ENCODE data around the gene EFEMP2. TPM values are rescaled to one million over a fixed set of nuclear protein-coding genes. Genes with fewer than 3 reads are reported as not detected.
"Not testable (repeated sequence)": the region's sequence is repeated elsewhere in the genome, so short reads cannot be mapped to it uniquely, and the experiment has no call there.

Gene EFEMP2
- total and polyA plus RNA-seq, 4 experiments from 2014 or later: 0.40 to 8.3 (median 3.3) TPM

- H3K27me3 Mint-ChIP-seq: no peaks in the 10 kb centered on the region
- Histone ChIP-seq H3K27me3 (ENCODE audit: insufficient read depth, low read length) (no peaks in the 10 kb centered on the region), H3K36me3 (ENCODE audit: insufficient read depth, low read length) (no peaks in the 10 kb centered on the region), H3K4me1 (ENCODE audit: insufficient read depth, low read length) (peaks cover 20% of the 10 kb centered on the region), H3K4me3 (ENCODE audit: low read length in 2 of 2) (peak overlapping the region; percentile 31 to 67), H3K27ac (ENCODE audit: low read depth, low read length) (no peak overlapping the region), H3K9me3 (ENCODE audit: control insufficient read depth in 1 of 2, low read length in 2 of 2) (no peaks in the 10 kb centered on the region)
- CTCF ChIA-PET (ENCODE audit: partially characterized antibody): interaction anchor here (0.7 to 3.8 kb wide), 10 partner anchors 16 to 234 kb away, joined by 3 to 18 read pairs (median 10); partner anchors contain the start of genes CCDC85B, FIBP, KAT5 and MUS81
- intact Hi-C loops (cut with micrococcal nuclease): no loop called here
- no peak overlapping the region for H3K27ac Mint-ChIP-seq
- H3K4me3 Mint-ChIP-seq: no peak overlapping the region
- POLR2A ChIA-PET (ENCODE audit: partially characterized antibody): interaction anchor here (1.0 to 3.9 kb wide), 11 partner anchors 14 to 181 kb away, joined by 3 to 72 read pairs (median 9); partner anchors contain the start of genes C11orf68, CCDC85B, CFL1 and FIBP
- no peak for DNase-seq
- H3K36me3 Mint-ChIP-seq: no peaks in the 10 kb centered on the region
- H3K9me3 Mint-ChIP-seq: peaks cover 0 to 1% (median 0%) of the 10 kb centered on the region in 8 donors
- H3K4me1 Mint-ChIP-seq: peaks cover 8% of the 10 kb centered on the region in 4 donors
Measured at GRCh38 chr11:65834202-65834601, 38.4 kb downstream of the EFEMP2 start.

- H3K4me3 ChIP-seq (ENCODE audit: low read length in 2 of 2): peak within 1 kb of the TSS; percentile 31 to 67
- POLR2A ChIA-PET (ENCODE audit: partially characterized antibody): interaction anchor here (0.6 to 3.9 kb wide), 15 partner anchors 15 to 408 kb away, joined by 3 to 72 read pairs (median 5); partner anchors contain the start of genes C11orf68, CCDC85B, CFL1 and FAM89B
- Mint-ChIP-seq H3K27ac (peak within 1 kb of the TSS in 5 of 7 donors; percentile 29 to 82 (median 70)), H3K4me1 (peaks cover 8% of the 10 kb centered on the region in 4 donors), H3K27me3 (no peaks in the 10 kb centered on the region), H3K4me3 (no peak within 1 kb of the TSS), H3K36me3 (no peaks in the 10 kb centered on the region), H3K9me3 (peaks cover 0 to 1% (median 0%) of the 10 kb centered on the region in 8 donors)
- no peaks in the 10 kb centered on the region for H3K9me3 ChIP-seq (ENCODE audit: control insufficient read depth in 1 of 2, low read length in 2 of 2)
- H3K27me3 ChIP-seq (ENCODE audit: insufficient read depth, low read length): no peaks in the 10 kb centered on the region
- H3K27ac ChIP-seq (ENCODE audit: low read depth, low read length): peak within 1 kb of the TSS; percentile 17
- peaks cover 20% of the 10 kb centered on the region for H3K4me1 ChIP-seq (ENCODE audit: insufficient read depth, low read length)
- no peaks in the 10 kb centered on the region for H3K36me3 ChIP-seq (ENCODE audit: insufficient read depth, low read length)
- CTCF ChIA-PET (ENCODE audit: partially characterized antibody): interaction anchor here (0.7 to 3.8 kb wide), 16 partner anchors 15 to 478 kb away, joined by 3 to 18 read pairs (median 4); partner anchors contain the start of genes CCDC85B, CFL1, FIBP and KAT5
- peak; percentile 91 to 94 (median 93) for DNase-seq
- intact Hi-C loops (cut with micrococcal nuclease): loop anchor here (1.0 kb wide), 1 partner anchor 25 kb away; the partner anchor contains the start of gene CFL1
Measured at GRCh38 chr11:65833297-65834030, 39.1 kb downstream of the EFEMP2 start, which contains the start of gene SNX32. Gene SNX32, plus strand, starts transcription at chr11:65833963. Its CDS starts 103 bp downstream, at chr11:65834066.

GRCh38 chr11:65832231-65832630 is 40.4 kb downstream of the EFEMP2 start:
- peaks cover 20% of the 10 kb centered on the region for H3K4me1 ChIP-seq (ENCODE audit: insufficient read depth, low read length)
- H3K36me3 ChIP-seq (ENCODE audit: insufficient read depth, low read length); intact Hi-C loops (cut with micrococcal nuclease); H3K27me3 Mint-ChIP-seq; DNase-seq; H3K9me3 ChIP-seq (ENCODE audit: control insufficient read depth in 1 of 2, low read length in 2 of 2); H3K4me1 Mint-ChIP-seq; H3K4me3 ChIP-seq (ENCODE audit: low read length in 2 of 2); H3K9me3 Mint-ChIP-seq; H3K27me3 ChIP-seq (ENCODE audit: insufficient read depth, low read length); H3K36me3 Mint-ChIP-seq; H3K27ac ChIP-seq (ENCODE audit: low read depth, low read length): not testable (repeated sequence)
- Mint-ChIP-seq H3K4me3 (peak overlapping the region in 5 of 8 donors; percentile 7 to 53 (median 26)), H3K27ac (peak overlapping the region in 1 of 7 donors; percentile 50)
- POLR2A ChIA-PET (ENCODE audit: partially characterized antibody): interaction anchor here (1.3 to 3.9 kb wide), 8 partner anchors 16 to 407 kb away, joined by 3 to 72 read pairs (median 10); partner anchors contain the start of genes C11orf68, CCDC85B, CFL1 and FIBP
- CTCF ChIA-PET (ENCODE audit: partially characterized antibody): interaction anchor here (0.9 to 3.8 kb wide), 10 partner anchors 14 to 479 kb away, joined by 3 to 18 read pairs (median 10); partner anchors contain the start of genes CCDC85B, KAT5 and MUS81

- Histone ChIP-seq H3K4me1 (ENCODE audit: insufficient read depth, low read length) (peaks cover 14% of the 10 kb centered on the region), H3K36me3 (ENCODE audit: insufficient read depth, low read length) (no peaks in the 10 kb centered on the region), H3K4me3 (ENCODE audit: low read length in 2 of 2) (no peak overlapping the region), H3K9me3 (ENCODE audit: control insufficient read depth in 1 of 2, low read length in 2 of 2) (no peaks in the 10 kb centered on the region), H3K27me3 (ENCODE audit: insufficient read depth, low read length) (no peaks in the 10 kb centered on the region), H3K27ac (ENCODE audit: low read depth, low read length) (no peak overlapping the region)
- Mint-ChIP-seq H3K36me3 (no peaks in the 10 kb centered on the region), H3K27me3 (no peaks in the 10 kb centered on the region), H3K27ac (no peak overlapping the region), H3K4me1 (peaks cover 8% of the 10 kb centered on the region in 4 donors), H3K4me3 (no peak overlapping the region), H3K9me3 (peaks cover 0 to 1% (median 0%) of the 10 kb centered on the region in 8 donors)
- ChIA-PET CTCF (ENCODE audit: partially characterized antibody) (interaction anchor here (0.5 to 2.4 kb wide), 3 partner anchors 49 to 118 kb away, joined by 3 to 6 read pairs (median 3); partner anchors contain the start of gene KAT5), POLR2A (ENCODE audit: partially characterized antibody) (no interaction called here)
- intact Hi-C loops (cut with micrococcal nuclease): no loop called here
- DNase-seq: no peak
Measured at GRCh38 chr11:65829459-65829858, 43.1 kb downstream of the EFEMP2 start.

- H3K27ac ChIP-seq (ENCODE audit: low read depth, low read length): no peak overlapping the region
- intact Hi-C loops (cut with micrococcal nuclease): no loop called here
- H3K4me3 ChIP-seq (ENCODE audit: low read length in 2 of 2): no peak overlapping the region
- H3K4me1 Mint-ChIP-seq: peaks cover 0 to 2% (median 1%) of the 10 kb centered on the region in 4 donors
- H3K4me3 Mint-ChIP-seq: no peak overlapping the region
- H3K36me3 ChIP-seq (ENCODE audit: insufficient read depth, low read length): no peaks in the 10 kb centered on the region
- H3K9me3 ChIP-seq (ENCODE audit: control insufficient read depth in 1 of 2, low read length in 2 of 2): no peaks in the 10 kb centered on the region
- CTCF ChIA-PET (ENCODE audit: partially characterized antibody): interaction anchor here (0.7 to 1.7 kb wide), 8 partner anchors 9 to 196 kb away, joined by 3 to 11 read pairs (median 3); partner anchors contain the start of gene AP5B1
- no peaks in the 10 kb centered on the region for H3K4me1 ChIP-seq (ENCODE audit: insufficient read depth, low read length)
- DNase-seq: no peak
- no peaks in the 10 kb centered on the region for H3K36me3 Mint-ChIP-seq
- peaks cover 0 to 1% (median 0%) of the 10 kb centered on the region in 8 donors for H3K9me3 Mint-ChIP-seq
- H3K27me3 Mint-ChIP-seq: no peaks in the 10 kb centered on the region
- POLR2A ChIA-PET (ENCODE audit: partially characterized antibody): no interaction called here
- no peak overlapping the region for H3K27ac Mint-ChIP-seq
- H3K27me3 ChIP-seq (ENCODE audit: insufficient read depth, low read length): no peaks in the 10 kb centered on the region
Measured at GRCh38 chr11:65826984-65827735, 45.4 kb downstream of the EFEMP2 start.

GRCh38 chr11:65822776-65823528 is 49.6 kb downstream of the EFEMP2 start:
- no peak overlapping the region for H3K27ac ChIP-seq (ENCODE audit: low read depth, low read length)
- Mint-ChIP-seq H3K4me1 (peaks cover 0 to 5% (median under 1%) of the 10 kb centered on the region in 4 donors), H3K36me3 (no peaks in the 10 kb centered on the region), H3K27ac (no peak overlapping the region), H3K9me3 (no peaks in the 10 kb centered on the region), H3K27me3 (no peaks in the 10 kb centered on the region), H3K4me3 (no peak overlapping the region)
- H3K4me3 ChIP-seq (ENCODE audit: low read length in 2 of 2): no peak overlapping the region
- H3K36me3 ChIP-seq (ENCODE audit: insufficient read depth, low read length): no peaks in the 10 kb centered on the region
- DNase-seq: no peak
- H3K9me3 ChIP-seq (ENCODE audit: control insufficient read depth in 1 of 2, low read length in 2 of 2): no peaks in the 10 kb centered on the region
- no peaks in the 10 kb centered on the region for H3K27me3 ChIP-seq (ENCODE audit: insufficient read depth, low read length)
- intact Hi-C loops (cut with micrococcal nuclease): no loop called here
- CTCF ChIA-PET (ENCODE audit: partially characterized antibody): interaction anchor here (1.4 to 1.8 kb wide), 3 partner anchors 43 to 117 kb away, joined by 3 to 8 read pairs (median 4); partner anchors contain the start of gene KAT5
- POLR2A ChIA-PET (ENCODE audit: partially characterized antibody): no interaction called here
- no peaks in the 10 kb centered on the region for H3K4me1 ChIP-seq (ENCODE audit: insufficient read depth, low read length)
